H9 (cell line): ENCODE results near the gene BRF1. TPM values are rescaled to one million over a fixed set of nuclear protein-coding genes. Genes with fewer than 3 reads are reported as not detected.

ENCODE experiments used
- DNase-seq: peaks from one replicate; pipeline ENCODE4 v3.0.0-alpha.2; 2017
- H2AFZ ChIP-seq: one replicate; pipeline ENCODE4 v1.6.1; 2013; ENCODE audit warnings: mild to moderate bottlenecking, low read length, control low read depth, moderate library complexity
- H2AK5ac ChIP-seq: 2 replicates; pipeline ENCODE4 v1.6.1; 2013; ENCODE audit warnings: low read length, control low read depth, mixed read lengths; ENCODE audit not compliant: insufficient read length
- H2BK120ac ChIP-seq: one replicate; pipeline ENCODE4 v1.6.1; 2013; ENCODE audit warnings: low read depth, mild to moderate bottlenecking, low read length, control low read depth, inconsistent platforms; ENCODE audit not compliant: poor library complexity, severe bottlenecking
- H2BK12ac ChIP-seq: 2 replicates; pipeline ENCODE4 v1.6.1; 2013; ENCODE audit warnings: low read length, control low read depth, mixed read lengths, low read depth; ENCODE audit not compliant: insufficient read length
- H2BK15ac ChIP-seq: 2 replicates; pipeline ENCODE4 v1.6.1; 2013; ENCODE audit warnings: low read depth, low read length, control low read depth
- H2BK20ac ChIP-seq: one replicate; pipeline ENCODE4 v1.6.1; 2013; ENCODE audit warnings: low read depth, mild to moderate bottlenecking, low read length, control low read depth, inconsistent platforms; ENCODE audit not compliant: poor library complexity, severe bottlenecking
- H2BK5ac ChIP-seq: 2 replicates; pipeline ENCODE4 v1.6.1; 2013; ENCODE audit warnings: low read length, control low read depth, mixed read lengths; ENCODE audit not compliant: insufficient read length
- H3K14ac ChIP-seq: 2 replicates; pipeline ENCODE4 v1.6.1; 2013; ENCODE audit warnings: low read length, control low read depth; ENCODE audit not compliant: insufficient read depth
- H3K18ac ChIP-seq: 2 replicates; pipeline ENCODE4 v1.6.1; 2013; ENCODE audit warnings: low read depth, mild to moderate bottlenecking, mixed read lengths, low read length, control low read depth; ENCODE audit not compliant: insufficient read length
- H3K23ac ChIP-seq: 2 replicates; pipeline ENCODE4 v1.6.1; 2013; ENCODE audit warnings: low read length, control low read depth, mixed read lengths, low read depth; ENCODE audit not compliant: insufficient read length
- H3K23me2 ChIP-seq: 2 replicates; pipeline ENCODE4 v1.6.1; 2013; ENCODE audit warnings: low read depth, mild to moderate bottlenecking, mixed read lengths, low read length, control low read depth; ENCODE audit not compliant: insufficient read length, poor library complexity, severe bottlenecking
- H3K27ac ChIP-seq: 2 replicates; pipeline ENCODE4 v1.5.1; 2013; ENCODE audit warnings: low read length, control low read depth, mixed read lengths, low read depth; ENCODE audit not compliant: insufficient read length
- H3K27me3 ChIP-seq: 2 replicates; pipeline ENCODE4 v1.6.1; 2013; ENCODE audit warnings: low read length, control low read depth, inconsistent platforms; ENCODE audit not compliant: insufficient read depth
- H3K4ac ChIP-seq: 2 replicates; pipeline ENCODE4 v1.6.1; 2013; ENCODE audit warnings: low read depth, mild to moderate bottlenecking, control low read depth, inconsistent platforms, low read length, moderate library complexity
- H3K4me1 ChIP-seq: 2 replicates; pipeline ENCODE4 v1.6.1; 2013; ENCODE audit warnings: low read length, control low read depth, inconsistent platforms; ENCODE audit not compliant: insufficient read depth
- H3K4me2 ChIP-seq: 2 replicates; pipeline ENCODE4 v1.6.1; 2013; ENCODE audit warnings: low read length, control low read depth, mixed read lengths; ENCODE audit not compliant: insufficient read length, insufficient read depth
- H3K56ac ChIP-seq: 2 replicates; pipeline ENCODE4 v1.6.1; 2013; ENCODE audit warnings: low read depth, mild to moderate bottlenecking, mixed read lengths, low read length, control low read depth; ENCODE audit not compliant: insufficient read length
- H3K79me1 ChIP-seq: 2 replicates; pipeline ENCODE4 v1.6.1; 2013; ENCODE audit warnings: low read depth, mild to moderate bottlenecking, moderate library complexity, low read length, control low read depth, inconsistent platforms; ENCODE audit not compliant: insufficient read depth, poor library complexity, severe bottlenecking
- H3K79me2 ChIP-seq: 2 replicates; pipeline ENCODE4 v1.6.1; 2013; ENCODE audit warnings: low read length, control low read depth, inconsistent platforms; ENCODE audit not compliant: insufficient read depth
- H3K9ac ChIP-seq: 2 replicates; pipeline ENCODE4 v1.6.1; 2013; ENCODE audit warnings: low read length, control low read depth, mixed read lengths; ENCODE audit not compliant: insufficient read length; ENCODE audit errors: extremely low read depth
- H3K9me3 ChIP-seq: one replicate; pipeline ENCODE4 v1.6.1; 2013; ENCODE audit warnings: low read depth, low read length, inconsistent platforms; ENCODE audit not compliant: control insufficient read depth
- H3T11ph ChIP-seq: one replicate; pipeline ENCODE4 v1.6.1; 2013; ENCODE audit warnings: mild to moderate bottlenecking, low read length, control low read depth, inconsistent platforms
- H4K20me1 ChIP-seq: one replicate; pipeline ENCODE4 v1.6.1; 2013; ENCODE audit not compliant: control insufficient read depth, insufficient read length, insufficient read depth
- H4K5ac ChIP-seq: 2 replicates; pipeline ENCODE4 v1.6.1; 2013; ENCODE audit warnings: low read depth, mild to moderate bottlenecking, mixed read lengths, low read length, control low read depth; ENCODE audit not compliant: insufficient read length
- H4K8ac ChIP-seq: replicated peaks from 2 replicates; pipeline ENCODE4 v1.6.1; 2013; ENCODE audit warnings: low read length, control low read depth, mixed read lengths, low read depth; ENCODE audit not compliant: insufficient read length
- H4K91ac ChIP-seq: 2 replicates; pipeline ENCODE4 v1.6.1; 2013; ENCODE audit warnings: low read depth, mild to moderate bottlenecking, moderate library complexity, mixed read lengths, low read length, control low read depth; ENCODE audit not compliant: insufficient read length
- H3K27ac Mint-ChIP-seq, 3 experiments: 2 replicates in 2 of 3; 3 replicates in 1 of 3; pipeline ENCODE4 v1.8.0; 2020 to 2021; ENCODE audit warnings: mixed read lengths in 3 of 3, mild to moderate bottlenecking in 1 of 3, moderate library complexity in 1 of 3
- H3K27me3 Mint-ChIP-seq: 2 replicates; pipeline ENCODE4 v1.8.0; 2021; ENCODE audit warnings: low read depth, mild to moderate bottlenecking, moderate library complexity, mixed read lengths
- H3K36me3 Mint-ChIP-seq, 3 experiments: 2 replicates in 2 of 3; 3 replicates in 1 of 3; pipeline ENCODE4 v1.8.0; 2020 to 2021; ENCODE audit warnings: low read depth in 3 of 3, mixed read lengths in 3 of 3; ENCODE audit not compliant: insufficient read depth in 1 of 3
- H3K4me1 Mint-ChIP-seq, 2 experiments: 2 replicates each; pipeline ENCODE4 v1.8.0; 2020; ENCODE audit warnings: mixed read lengths in 2 of 2
- H3K4me3 Mint-ChIP-seq, 2 experiments: 2 replicates in 1 of 2; 3 replicates in 1 of 2; pipeline ENCODE4 v1.8.0; 2020 to 2021; ENCODE audit warnings: mild to moderate bottlenecking in 2 of 2, mixed read lengths in 2 of 2, moderate library complexity in 1 of 2
- H3K9me3 Mint-ChIP-seq, 2 experiments: 2 replicates in 1 of 2; 3 replicates in 1 of 2; pipeline ENCODE4 v1.8.0; 2020; ENCODE audit warnings: mild to moderate bottlenecking in 2 of 2, mixed read lengths in 2 of 2, moderate library complexity in 1 of 2
- WGBS: extraction: QIAGEN DNeasy Blood & Tissue Kit; methylation state at CpG from one replicate; pipeline ENCODE4 v1.1.7; 2013; ENCODE audit warnings: missing lambda C conversion rate, low lambda C conversion rate, mixed read lengths; ENCODE audit not compliant: insufficient read length; ENCODE audit errors: extremely low coverage; 5-methylcytosine and 5-hydroxymethylcytosine counted together
- total RNA-seq: library from RNA; stranded (reverse); gene quantifications from 2 replicates; pipeline ENCODE4 v1.2.1, GENCODE V29; 2021
- TF ChIP-seq, protein P1 (sequence below): fragments of 200-600 bp; sonication (generic); conservative IDR thresholded peaks from 3 replicates; pipeline ENCODE4 v1.8.0; 2021; ENCODE audit warnings: antibody characterized with exemption, mild to moderate bottlenecking

Gene BRF1
- total RNA-seq, 1 experiment from 2014 or later = 28.3 TPM

DNA sequence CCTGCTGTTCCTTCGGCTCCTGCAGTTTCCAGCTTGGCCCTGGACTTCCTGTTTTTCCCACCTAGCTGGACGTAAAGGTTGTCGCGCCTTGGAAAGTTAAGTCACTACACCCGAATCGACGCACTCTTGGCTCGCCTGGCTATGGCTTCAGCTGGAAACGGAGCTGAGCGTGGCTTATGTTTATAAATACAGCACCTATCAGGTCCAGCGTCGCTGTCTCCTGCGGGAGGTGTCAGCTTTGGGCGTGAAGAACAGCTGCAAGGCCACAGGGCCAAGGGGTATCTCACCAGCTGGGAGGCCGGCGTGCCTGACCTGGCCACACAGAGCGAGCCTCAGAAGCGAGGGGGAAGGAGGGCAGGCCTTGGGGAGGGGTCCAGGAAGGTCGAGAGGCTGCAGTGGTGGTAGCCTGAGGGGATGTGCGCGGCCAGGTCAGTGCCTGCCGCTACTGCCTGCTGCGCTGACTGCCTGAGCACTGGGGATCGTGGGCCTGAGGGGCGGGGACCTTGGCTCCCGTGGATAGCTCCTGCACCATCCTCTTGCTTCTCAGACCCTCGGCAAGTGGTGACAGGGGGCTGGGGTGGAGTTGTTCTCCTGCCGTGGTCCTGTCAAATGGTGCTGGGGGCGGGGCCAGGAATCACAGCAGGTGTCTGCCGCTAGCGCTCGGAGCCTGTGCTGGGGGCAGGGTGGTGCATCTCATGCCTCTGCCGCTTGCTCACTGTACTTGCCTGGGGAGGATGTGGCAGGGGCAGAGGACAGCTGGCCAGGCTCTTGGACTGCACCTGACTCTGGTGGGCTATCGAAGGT, 26.3 kb upstream of the BRF1 start:
- peaks cover 17% of the 10 kb centered on the region; the same call in 1 of the 2 replicates for H3K79me2 ChIP-seq
- H3K4me3 Mint-ChIP-seq = peak overlapping the region in 1 of 2 experiments; percentile 56; a peak in 1 of 5 replicates
- H2AFZ ChIP-seq = no peak overlapping the region
- peaks cover 4% of the 10 kb centered on the region for H4K20me1 ChIP-seq
- no peak overlapping the region for H3K9ac ChIP-seq
- H3K36me3 Mint-ChIP-seq = peaks cover 0 to 9% (median 0%) of the 10 kb centered on the region in 3 experiments; a peak in 4 of 7 replicates
- no peak overlapping the region for H2BK20ac ChIP-seq
- H3K4me2 ChIP-seq = no peak overlapping the region
- no peak overlapping the region for H4K8ac ChIP-seq
- H2BK12ac ChIP-seq = no peak overlapping the region
- peak overlapping the region in 1 of 3 experiments; percentile 70; a peak in 1 of 7 replicates for H3K27ac Mint-ChIP-seq
- no peak overlapping the region for H3K18ac ChIP-seq
- TF ChIP-seq, protein P1, sequence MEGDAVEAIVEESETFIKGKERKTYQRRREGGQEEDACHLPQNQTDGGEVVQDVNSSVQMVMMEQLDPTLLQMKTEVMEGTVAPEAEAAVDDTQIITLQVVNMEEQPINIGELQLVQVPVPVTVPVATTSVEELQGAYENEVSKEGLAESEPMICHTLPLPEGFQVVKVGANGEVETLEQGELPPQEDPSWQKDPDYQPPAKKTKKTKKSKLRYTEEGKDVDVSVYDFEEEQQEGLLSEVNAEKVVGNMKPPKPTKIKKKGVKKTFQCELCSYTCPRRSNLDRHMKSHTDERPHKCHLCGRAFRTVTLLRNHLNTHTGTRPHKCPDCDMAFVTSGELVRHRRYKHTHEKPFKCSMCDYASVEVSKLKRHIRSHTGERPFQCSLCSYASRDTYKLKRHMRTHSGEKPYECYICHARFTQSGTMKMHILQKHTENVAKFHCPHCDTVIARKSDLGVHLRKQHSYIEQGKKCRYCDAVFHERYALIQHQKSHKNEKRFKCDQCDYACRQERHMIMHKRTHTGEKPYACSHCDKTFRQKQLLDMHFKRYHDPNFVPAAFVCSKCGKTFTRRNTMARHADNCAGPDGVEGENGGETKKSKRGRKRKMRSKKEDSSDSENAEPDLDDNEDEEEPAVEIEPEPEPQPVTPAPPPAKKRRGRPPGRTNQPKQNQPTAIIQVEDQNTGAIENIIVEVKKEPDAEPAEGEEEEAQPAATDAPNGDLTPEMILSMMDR = no peak
- WGBS = no CpG with 5 or more reads among the region's 34 CpGs
- H3K9me3 Mint-ChIP-seq = peaks cover 0 to 4% of the 10 kb centered on the region in 2 experiments; a peak in 1 of 5 replicates
- H4K91ac ChIP-seq = no peak overlapping the region
- no peak overlapping the region for H2BK5ac ChIP-seq
- no peak overlapping the region for H3K23ac ChIP-seq
- H4K5ac ChIP-seq = no peak overlapping the region
- H2BK15ac ChIP-seq = no peak overlapping the region
- peak; percentile 58 for DNase-seq
- no peak overlapping the region for H3K27ac ChIP-seq
- H3K23me2 ChIP-seq = no peaks in the 10 kb centered on the region
- no peak overlapping the region for H2AK5ac ChIP-seq
- peaks cover 9% of the 10 kb centered on the region; the same call in 1 of the 2 replicates for H3K4me1 ChIP-seq
- H3K27me3 ChIP-seq = no peaks in the 10 kb centered on the region
- peaks cover 68 to 74% of the 10 kb centered on the region in 2 experiments for H3K4me1 Mint-ChIP-seq
- H3T11ph ChIP-seq = no peak overlapping the region
- H3K79me1 ChIP-seq = peaks cover 15% of the 10 kb centered on the region
- H3K9me3 ChIP-seq = no peaks in the 10 kb centered on the region
- H3K4ac ChIP-seq = no peak overlapping the region
- H3K27me3 Mint-ChIP-seq = no peaks in the 10 kb centered on the region
- no peak overlapping the region for H2BK120ac ChIP-seq
- no peak overlapping the region; the same call in 1 of the 2 replicates for H3K14ac ChIP-seq
- no peak overlapping the region for H3K56ac ChIP-seq
